ENCODE data around the gene MAEL. TPM values are rescaled to one million over a fixed set of nuclear protein-coding genes. Genes with fewer than 3 reads are reported as not detected.

The MAEL gene
- total and polyA plus RNA-seq, 2 of the 8 experiments (the other 6 are each of a cell fraction or from before 2014, with no cell fraction given), result 0.03 TPM; not detected in 1

DNA sequence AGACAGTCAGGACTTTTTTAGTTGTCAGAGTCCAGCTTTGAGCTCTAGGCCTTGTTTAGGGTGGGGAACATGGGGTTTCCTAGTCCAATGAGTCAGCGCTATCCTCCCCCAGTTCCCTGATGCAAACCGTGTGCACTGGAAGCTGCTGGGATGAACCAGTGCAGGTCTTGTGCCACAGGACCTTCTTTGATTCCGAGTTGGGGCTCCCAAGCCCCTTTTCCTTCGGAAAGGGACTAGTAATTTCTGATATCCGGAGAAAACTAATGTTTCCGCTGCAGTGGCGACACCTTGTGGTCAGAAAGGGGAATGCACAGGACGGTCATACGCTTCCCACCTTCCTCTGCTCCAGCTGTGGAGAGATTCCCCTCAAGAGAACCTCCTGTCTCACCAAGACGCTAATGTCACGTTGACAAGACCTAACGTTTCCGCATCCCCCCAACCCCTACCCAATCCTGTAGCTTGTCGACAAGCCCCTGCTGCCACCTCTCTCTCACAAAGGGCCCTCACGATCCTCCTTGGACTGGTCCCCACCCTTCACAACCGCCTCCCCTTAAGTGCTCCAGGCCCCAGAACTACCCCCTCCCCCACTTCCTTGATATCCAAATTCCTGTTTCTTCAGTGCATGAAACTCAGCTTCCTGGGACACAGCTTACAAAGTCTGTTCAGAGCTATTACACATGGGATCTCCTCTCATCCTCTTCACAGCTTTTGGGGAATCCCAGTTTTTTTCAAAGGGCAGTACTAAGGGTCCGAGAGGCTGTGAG lies 70.1 kb downstream of the MAEL start:
- no peak overlapping the region for H2AK5ac ChIP-seq (ENCODE audit: low read depth, low read length)
- H3K4me3 ChIP-seq (ENCODE audit: extremely low read depth in 1 of 4, insufficient read depth in 2 of 4, low read depth in 3 of 4, low read length in 4 of 4), result peak overlapping the region in 2 of 4 experiments; percentile 7 to 35; a peak in 3 of 8 replicates
- H3K36me3 ChIP-seq (ENCODE audit: control insufficient read depth in 2 of 4, insufficient read depth in 4 of 4, low read length in 3 of 4), result no peaks in the 10 kb centered on the region
- FAIRE-seq (peak; percentile 58), DNase-seq (ENCODE audit: low read depth in 1 of 2, low spot score in 2 of 2) (peak; percentile 77 to 96)
- H3K4ac ChIP-seq (replicated peaks; ENCODE audit: insufficient read length, low read depth, low read length), result no peak overlapping the region
- H3K56ac ChIP-seq (replicated peaks; ENCODE audit: insufficient read length, low read depth, low read length), result no peak overlapping the region
- H3K9me3 ChIP-seq (ENCODE audit: insufficient read depth in 2 of 2, low read depth in 1 of 2, low read length in 1 of 2), result no peaks in the 10 kb centered on the region
- no peaks in the 10 kb centered on the region for H3K27me3 ChIP-seq (replicated peaks in 1 of 4; ENCODE audit: control insufficient read depth in 3 of 4, extremely low read depth in 1 of 4, insufficient read depth in 3 of 4, low read length in 3 of 4)
- peaks cover 0 to 8% (median 2%) of the 10 kb centered on the region in 4 experiments; a peak in 4 of 7 replicates for H3K4me1 ChIP-seq (replicated peaks in 1 of 4; ENCODE audit: control insufficient read depth in 3 of 4, insufficient read depth in 4 of 4, low read length in 3 of 4)
- 0 out of 2 replicates have a peak overlapping the region, but pooled peaks have one; percentile 28 for H3K18ac ChIP-seq (ENCODE audit: extremely low read depth, low read length)
- no peaks in the 10 kb centered on the region for H3K79me1 ChIP-seq (ENCODE audit: low read depth, low read length)
- H4K20me1 ChIP-seq (replicated peaks in 1 of 2; ENCODE audit: control insufficient read depth in 1 of 2, insufficient read depth in 2 of 2, low read length in 2 of 2), result peaks cover 0 to 7% of the 10 kb centered on the region in 2 experiments
- 0 out of 2 replicates have a peak overlapping the region, but pooled peaks have one; percentile 34 for H2BK20ac ChIP-seq (ENCODE audit: low read length)
- ChIA-PET CTCF (ENCODE audit: partially characterized antibody) (interaction anchor here (0.5 to 18.6 kb wide), 97 partner anchors 8 to 1134 kb away, joined by 3 to 874 read pairs (median 5); partner anchors contain the start of genes ILDR2, POU2F1, STYXL2 and TADA1), POLR2A (ENCODE audit: partially characterized antibody) (interaction anchor here (1.1 to 3.4 kb wide), 2 partner anchors 149 to 161 kb away, joined by 3 to 20 read pairs; partner anchors contain the start of gene POU2F1)
- H3K4me2 ChIP-seq (ENCODE audit: insufficient read depth in 1 of 2, low read depth in 2 of 2, low read length in 2 of 2), result peak overlapping the region; percentile 26 to 58
- no peak overlapping the region; the same call in 1 of the 2 replicates for H2BK5ac ChIP-seq (ENCODE audit: low read depth, low read length)
- H3K79me2 ChIP-seq (ENCODE audit: control insufficient read depth in 1 of 2, insufficient read depth in 2 of 2, low read length in 2 of 2), result no peaks in the 10 kb centered on the region
- H3K27ac ChIP-seq (ENCODE audit: low read depth, low read length), result no peak overlapping the region
- 22% methylated on average over 17 of the region's 17 CpGs; no CpG with 5 or more reads in 1 of the 2 experiments for WGBS, 2 experiments (ENCODE audit: extremely low coverage in 1 of 2, insufficient coverage in 1 of 2, insufficient read length in 1 of 2, insufficient replicate concordance in 2 of 2, low coverage in 1 of 2, low lambda C conversion rate in 2 of 2, missing lambda C conversion rate in 1 of 2)
- peaks cover 8% of the 10 kb centered on the region for H3K23me2 ChIP-seq (ENCODE audit: low read depth, low read length)
- H2BK120ac ChIP-seq (replicated peaks; ENCODE audit: low read depth, low read length), result no peak overlapping the region
- no peak overlapping the region for H3K9ac ChIP-seq (replicated peaks in 1 of 4; ENCODE audit: extremely low read depth in 1 of 4, low read depth in 3 of 4, low read length in 3 of 4)
- peak overlapping the region; percentile 86; the same call in 1 of the 2 replicates for H4K8ac ChIP-seq (ENCODE audit: extremely low read depth, insufficient read depth, low read length)
- no peak overlapping the region for H4K5ac ChIP-seq (ENCODE audit: insufficient read length, low read depth, low read length)
- H2BK12ac ChIP-seq (ENCODE audit: low read depth, low read length), result no peak overlapping the region
- H3K23ac ChIP-seq (ENCODE audit: insufficient read length), result no peak overlapping the region
- peak overlapping the region; percentile 99 for H2AFZ ChIP-seq (ENCODE audit: low read length)
- H4K91ac ChIP-seq (replicated peaks; ENCODE audit: insufficient read length, low read length), result no peak overlapping the region
- H3K14ac ChIP-seq (ENCODE audit: insufficient read length), result no peak overlapping the region
- peak overlapping the region; percentile 83; the same call in 1 of the 2 replicates for H2BK15ac ChIP-seq (ENCODE audit: low read length)
- TF ChIP-seq TAF1 (IDR thresholded peaks at IDR 0.05; ENCODE audit: low read depth, low read length) (peak; percentile 27; the same call in 1 of the 2 replicates), TCF12 (IDR thresholded peaks at IDR 0.05; ENCODE audit: low read depth, low read length) (0 out of 2 replicates have a peak, but pooled peaks have one; percentile 7), RAD21 (IDR thresholded peaks at IDR 0.05 in 1 of 2, conservative IDR thresholded peaks at IDR 0.05 in 1 of 2; ENCODE audit: low read depth in 2 of 2, low read length in 2 of 2) (peak; percentile 90 to 94), RXRA (IDR thresholded peaks at IDR 0.05; ENCODE audit: insufficient read depth, low read depth, low read length) (no peak), CTCF (IDR thresholded peaks at IDR 0.05; ENCODE audit: control extremely low read depth in 1 of 3, insufficient read depth in 1 of 3, low read depth in 1 of 3, low read length in 3 of 3) (peak; percentile 86 to 98 (median 92)), CBX5 (IDR thresholded peaks at IDR 0.05; ENCODE audit: low read depth, low read length) (no peak), SIN3A (conservative IDR thresholded peaks at IDR 0.05 in 1 of 2, IDR thresholded peaks at IDR 0.05 in 1 of 2; ENCODE audit: low read depth in 1 of 2, low read length in 2 of 2) (peak in 1 of 2 experiments; percentile 72; a peak in 1 of 4 replicates)

Measured in H1 (cell line).